Hematopoietic multipotent progenitor cell treated with erythropoietin and hydrocortisone succinate and interleukin-3 and kit ligand, for 6 days (in vitro differentiated cells): ENCODE data around the gene SLC39A11.

Experiments used
- DNase-seq: peaks from one replicate; pipeline ENCODE4 v3.0.0-alpha.2; 2015

Gene SLC39A11

GRCh38 chr17:72702136-72702735 lies 390.3 kb downstream of the SLC39A11 start:
- peak; percentile 33 for DNase-seq

GRCh38 chr17:72700226-72700625 lies 392.3 kb downstream of the SLC39A11 start:
- no peak for DNase-seq

GRCh38 chr17:72699545-72699944 lies 392.9 kb downstream of the SLC39A11 start:
- no peak for DNase-seq

- DNase-seq: peak; percentile 40
Observed at GRCh38 chr17:72697602-72698146, 394.8 kb downstream of the SLC39A11 start.

- no peak for DNase-seq
Observed at GRCh38 chr17:72696721-72697120, 395.8 kb downstream of the SLC39A11 start.

- no peak for DNase-seq
Observed at GRCh38 chr17:72696156-72696555, 396.3 kb downstream of the SLC39A11 start.

- DNase-seq: no peak
Observed at GRCh38 chr17:72693956-72694355, 398.5 kb downstream of the SLC39A11 start.

- DNase-seq: no peak
Observed at GRCh38 chr17:72693151-72693878, 399.2 kb downstream of the SLC39A11 start.

- DNase-seq: no peak
Observed at GRCh38 chr17:72692676-72693075, 399.8 kb downstream of the SLC39A11 start.

GRCh38 chr17:72691586-72691985 lies 400.9 kb downstream of the SLC39A11 start:
- no peak for DNase-seq

GRCh38 chr17:72691017-72691416 lies 401.5 kb downstream of the SLC39A11 start:
- DNase-seq: no peak

GRCh38 chr17:72687886-72688285 lies 404.6 kb downstream of the SLC39A11 start:
- no peak for DNase-seq

- DNase-seq: no peak
Observed at GRCh38 chr17:72684405-72685020, 408.0 kb downstream of the SLC39A11 start.

- no peak for DNase-seq
Observed at GRCh38 chr17:72683506-72684404, 408.7 kb downstream of the SLC39A11 start.

- no peak for DNase-seq
Observed at GRCh38 chr17:72682605-72683004, 409.9 kb downstream of the SLC39A11 start.

GRCh38 chr17:72681844-72682243 lies 410.6 kb downstream of the SLC39A11 start:
- no peak for DNase-seq

- no peak for DNase-seq
Observed at GRCh38 chr17:72677714-72678390, 414.6 kb downstream of the SLC39A11 start.

GRCh38 chr17:72677108-72677507 lies 415.4 kb downstream of the SLC39A11 start:
- DNase-seq: no peak

- DNase-seq: no peak
Observed at GRCh38 chr17:72672729-72673128, 419.8 kb downstream of the SLC39A11 start.

GRCh38 chr17:72671016-72671415 lies 421.5 kb downstream of the SLC39A11 start:
- DNase-seq: peak; percentile 40

GRCh38 chr17:72667096-72668063 lies 425.1 kb downstream of the SLC39A11 start:
- DNase-seq: no peak
